ENCODE results near the gene RALGPS1. TPM values are rescaled to one million over a fixed set of nuclear protein-coding genes. Genes with fewer than 3 reads are reported as not detected.

RALGPS1 gene
- total RNA-seq, 4 donors from 2014 or later: 3.3 to 9.8 (median 6.7) TPM

- WGBS, 2 donors: 74 to 84% methylated on average over 3 of the region's 3 CpGs
- Histone ChIP-seq H3K27me3 (peaks cover 0 to 3% of the 10 kb centered on the region in 2 donors), H3K27ac (no peak overlapping the region), H3K4me1 (peaks cover 0 to 36% (median 12%) of the 10 kb centered on the region in 4 donors), H3K9me3 (no peaks in the 10 kb centered on the region), H3K36me3 (no peaks in the 10 kb centered on the region), H3K4me3 (no peak overlapping the region)
- TF ChIP-seq POLR2A (IDR thresholded peaks at IDR 0.05): no peak
- TF ChIP-seq, protein P1, sequence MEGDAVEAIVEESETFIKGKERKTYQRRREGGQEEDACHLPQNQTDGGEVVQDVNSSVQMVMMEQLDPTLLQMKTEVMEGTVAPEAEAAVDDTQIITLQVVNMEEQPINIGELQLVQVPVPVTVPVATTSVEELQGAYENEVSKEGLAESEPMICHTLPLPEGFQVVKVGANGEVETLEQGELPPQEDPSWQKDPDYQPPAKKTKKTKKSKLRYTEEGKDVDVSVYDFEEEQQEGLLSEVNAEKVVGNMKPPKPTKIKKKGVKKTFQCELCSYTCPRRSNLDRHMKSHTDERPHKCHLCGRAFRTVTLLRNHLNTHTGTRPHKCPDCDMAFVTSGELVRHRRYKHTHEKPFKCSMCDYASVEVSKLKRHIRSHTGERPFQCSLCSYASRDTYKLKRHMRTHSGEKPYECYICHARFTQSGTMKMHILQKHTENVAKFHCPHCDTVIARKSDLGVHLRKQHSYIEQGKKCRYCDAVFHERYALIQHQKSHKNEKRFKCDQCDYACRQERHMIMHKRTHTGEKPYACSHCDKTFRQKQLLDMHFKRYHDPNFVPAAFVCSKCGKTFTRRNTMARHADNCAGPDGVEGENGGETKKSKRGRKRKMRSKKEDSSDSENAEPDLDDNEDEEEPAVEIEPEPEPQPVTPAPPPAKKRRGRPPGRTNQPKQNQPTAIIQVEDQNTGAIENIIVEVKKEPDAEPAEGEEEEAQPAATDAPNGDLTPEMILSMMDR (IDR thresholded peaks at IDR 0.05): no peak
- DNase-seq (ENCODE audit: low spot score in 2 of 2): no peak
Observed at GRCh38 chr9:127056446-127056845, 141.9 kb downstream of the RALGPS1 start.

DNA sequence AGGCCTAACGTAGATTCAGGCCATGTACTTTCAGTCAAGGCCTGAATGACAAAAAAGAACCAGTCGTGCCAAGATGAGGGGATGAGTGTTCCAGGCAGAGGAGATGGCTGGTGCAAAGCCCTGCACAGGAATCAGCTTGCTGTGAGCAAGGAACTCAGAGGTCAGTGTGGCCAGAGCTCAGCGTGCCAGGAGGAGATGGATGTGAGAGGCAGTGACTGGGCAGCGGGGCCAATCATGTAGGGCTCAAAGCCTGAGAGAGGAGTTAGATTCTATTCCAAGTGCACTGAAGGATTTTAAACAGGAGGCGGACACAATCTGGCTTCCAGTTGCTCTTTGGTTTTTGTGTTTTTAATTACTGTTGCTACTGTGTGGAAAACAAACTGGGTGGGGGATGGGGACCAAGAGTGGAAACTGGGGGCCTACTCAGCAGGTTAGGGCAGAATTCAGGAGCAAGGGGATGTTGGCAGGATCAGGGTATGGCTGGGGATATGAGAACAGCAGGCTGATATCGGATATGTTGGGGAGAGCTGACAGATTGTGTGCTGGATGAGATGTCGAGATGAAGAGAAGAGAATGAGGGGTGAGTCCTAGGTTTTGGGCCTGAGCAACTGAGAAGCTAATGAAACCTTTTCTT lies 143.5 kb downstream of the RALGPS1 start:
- Histone ChIP-seq H3K9me3 (no peaks in the 10 kb centered on the region), H3K27me3 (peaks cover 0 to 3% of the 10 kb centered on the region in 2 donors), H3K4me3 (no peak overlapping the region), H3K36me3 (no peaks in the 10 kb centered on the region), H3K27ac (peak overlapping the region in 2 of 4 donors; percentile 18 to 53), H3K4me1 (peaks cover 0 to 34% (median 10%) of the 10 kb centered on the region in 4 donors)
- WGBS, 2 donors: 73 to 78% methylated on average over 7 of the region's 7 CpGs
- TF ChIP-seq POLR2A (IDR thresholded peaks at IDR 0.05): no peak
- TF ChIP-seq EP300 (IDR thresholded peaks at IDR 0.05): no peak
- TF ChIP-seq, protein P1 (IDR thresholded peaks at IDR 0.05): no peak
- no peak for DNase-seq (ENCODE audit: low spot score in 2 of 2)

GRCh38 chr9:127058645-127059021 lies 144.1 kb downstream of the RALGPS1 start:
- peaks cover 0 to under 1% of the 10 kb centered on the region in 2 donors for H3K27me3 ChIP-seq
- no peaks in the 10 kb centered on the region for H3K9me3 ChIP-seq
- H3K27ac ChIP-seq: peak overlapping the region in 2 of 4 donors; percentile 18 to 53
- peaks cover 0 to 30% (median 8%) of the 10 kb centered on the region in 4 donors for H3K4me1 ChIP-seq
- no peak overlapping the region for H3K4me3 ChIP-seq
- 65 to 82% methylated on average over 4 of the region's 4 CpGs for WGBS, 2 donors
- no peak for DNase-seq (ENCODE audit: low spot score in 2 of 2)
- H3K36me3 ChIP-seq: no peaks in the 10 kb centered on the region
- TF ChIP-seq POLR2A (IDR thresholded peaks at IDR 0.05) (no peak), EP300 (IDR thresholded peaks at IDR 0.05) (no peak)
- TF ChIP-seq, protein P1 (IDR thresholded peaks at IDR 0.05): no peak

- H3K4me1 ChIP-seq: peaks cover 0 to 26% (median 7%) of the 10 kb centered on the region in 4 donors
- TF ChIP-seq EP300 (IDR thresholded peaks at IDR 0.05): no peak
- TF ChIP-seq POLR2A (IDR thresholded peaks at IDR 0.05): no peak
- TF ChIP-seq, protein P1 (IDR thresholded peaks at IDR 0.05): no peak
- H3K4me3 ChIP-seq: no peak overlapping the region
- no peak for DNase-seq (ENCODE audit: low spot score in 2 of 2)
- WGBS, 2 donors: 78 to 80% methylated on average over 2 of the region's 2 CpGs
- H3K36me3 ChIP-seq: no peaks in the 10 kb centered on the region
- H3K27me3 ChIP-seq: no peaks in the 10 kb centered on the region
- no peaks in the 10 kb centered on the region for H3K9me3 ChIP-seq
- peak overlapping the region in 2 of 4 donors; percentile 16 to 59 for H3K27ac ChIP-seq
Observed at GRCh38 chr9:127059030-127059429, 144.4 kb downstream of the RALGPS1 start.

GRCh38 chr9:127059765-127060361 lies 145.3 kb downstream of the RALGPS1 start:
- WGBS, 2 donors: 55 to 69% methylated on average over 4 of the region's 4 CpGs
- Histone ChIP-seq H3K4me3 (no peak overlapping the region), H3K36me3 (no peaks in the 10 kb centered on the region), H3K9me3 (no peaks in the 10 kb centered on the region), H3K27me3 (no peaks in the 10 kb centered on the region), H3K27ac (peak overlapping the region in 1 of 4 donors; percentile 59), H3K4me1 (peaks cover 0 to 22% (median 7%) of the 10 kb centered on the region in 4 donors)
- no peak for DNase-seq (ENCODE audit: low spot score in 2 of 2)
- TF ChIP-seq EP300 (IDR thresholded peaks at IDR 0.05) (no peak), POLR2A (IDR thresholded peaks at IDR 0.05) (no peak)
- TF ChIP-seq, protein P1 (IDR thresholded peaks at IDR 0.05): no peak

Measured in tibial nerve (tissue), 4 donors.